Measurements from ENCODE around the gene ZC3H10. TPM values are rescaled to one million over a fixed set of nuclear protein-coding genes. Genes with fewer than 3 reads are reported as not detected.

Gene ZC3H10
- total RNA-seq, 1 donor from 2014 or later, result 19.3 TPM

- no peak for DNase-seq (ENCODE audit: low read depth, low spot score)
- Mint-ChIP-seq H3K4me3 (no peak overlapping the region), H3K27ac (ENCODE audit: unreplicated experiment) (no peak overlapping the region), H3K9me3 (no peaks in the 10 kb centered on the region), H3K4me1 (no peaks in the 10 kb centered on the region), H3K36me3 (ENCODE audit: low read depth) (peaks cover 46% of the 10 kb centered on the region), H3K27me3 (ENCODE audit: low read depth) (no peaks in the 10 kb centered on the region)
- no peak for TF ChIP-seq CTCF (conservative IDR thresholded peaks at IDR 0.05)
These were observed 24.1 kb downstream of the ZC3H10 start for GRCh38 chr12:56141946-56142784.

GRCh38 chr12:56143217-56143616 is 25.2 kb downstream of the ZC3H10 start:
- no peak for DNase-seq (ENCODE audit: low read depth, low spot score)
- Mint-ChIP-seq H3K4me3 (peak overlapping the region; percentile 34), H3K27ac (ENCODE audit: unreplicated experiment) (peak overlapping the region; percentile 57), H3K36me3 (ENCODE audit: low read depth) (peaks cover 40% of the 10 kb centered on the region), H3K9me3 (no peaks in the 10 kb centered on the region), H3K4me1 (no peaks in the 10 kb centered on the region), H3K27me3 (ENCODE audit: low read depth) (no peaks in the 10 kb centered on the region)
- TF ChIP-seq CTCF (conservative IDR thresholded peaks at IDR 0.05), result no peak

GRCh38 chr12:56143870-56144269 is 25.8 kb downstream of the ZC3H10 start:
- Mint-ChIP-seq H3K4me1 (no peaks in the 10 kb centered on the region), H3K4me3 (peak overlapping the region; percentile 19), H3K27me3 (ENCODE audit: low read depth) (no peaks in the 10 kb centered on the region), H3K9me3 (no peaks in the 10 kb centered on the region), H3K27ac (ENCODE audit: unreplicated experiment) (no peak overlapping the region), H3K36me3 (ENCODE audit: low read depth) (peaks cover 34% of the 10 kb centered on the region)
- no peak for DNase-seq (ENCODE audit: low read depth, low spot score)
- TF ChIP-seq CTCF (conservative IDR thresholded peaks at IDR 0.05), result no peak

- no peak overlapping the region for H3K4me3 Mint-ChIP-seq
- no peak for TF ChIP-seq CTCF (conservative IDR thresholded peaks at IDR 0.05)
- H3K27ac Mint-ChIP-seq (ENCODE audit: unreplicated experiment), result no peak overlapping the region
- H3K27me3 Mint-ChIP-seq (ENCODE audit: low read depth), result no peaks in the 10 kb centered on the region
- peaks cover 29% of the 10 kb centered on the region for H3K36me3 Mint-ChIP-seq (ENCODE audit: low read depth)
- DNase-seq (ENCODE audit: low read depth, low spot score), result no peak
- H3K4me1 Mint-ChIP-seq, result no peaks in the 10 kb centered on the region
- no peaks in the 10 kb centered on the region for H3K9me3 Mint-ChIP-seq
These were observed 27.2 kb downstream of the ZC3H10 start for GRCh38 chr12:56145217-56145616.

- no peak overlapping the region for H3K27ac Mint-ChIP-seq (ENCODE audit: unreplicated experiment)
- no peak for DNase-seq (ENCODE audit: low read depth, low spot score)
- peaks cover 19% of the 10 kb centered on the region for H3K36me3 Mint-ChIP-seq (ENCODE audit: low read depth)
- H3K4me3 Mint-ChIP-seq, result peak overlapping the region; percentile 52
- H3K4me1 Mint-ChIP-seq, result peaks cover 9% of the 10 kb centered on the region
- no peaks in the 10 kb centered on the region for H3K27me3 Mint-ChIP-seq (ENCODE audit: low read depth)
- no peak for TF ChIP-seq CTCF (conservative IDR thresholded peaks at IDR 0.05)
- no peaks in the 10 kb centered on the region for H3K9me3 Mint-ChIP-seq
These were observed 28.7 kb downstream of the ZC3H10 start for GRCh38 chr12:56146492-56147460.
